NCI-H748 (cell line): ENCODE data around the gene NCF4.
A peak's percentile ranks its signal among the peaks of the same experiment; 100 is the strongest.

Experiments used
- DNase-seq: peaks from one replicate; lab custom pipeline; 2025; ENCODE audit not compliant: unreplicated experiment; lab: John Stamatoyannopoulos, UW

Gene NCF4

DNA sequence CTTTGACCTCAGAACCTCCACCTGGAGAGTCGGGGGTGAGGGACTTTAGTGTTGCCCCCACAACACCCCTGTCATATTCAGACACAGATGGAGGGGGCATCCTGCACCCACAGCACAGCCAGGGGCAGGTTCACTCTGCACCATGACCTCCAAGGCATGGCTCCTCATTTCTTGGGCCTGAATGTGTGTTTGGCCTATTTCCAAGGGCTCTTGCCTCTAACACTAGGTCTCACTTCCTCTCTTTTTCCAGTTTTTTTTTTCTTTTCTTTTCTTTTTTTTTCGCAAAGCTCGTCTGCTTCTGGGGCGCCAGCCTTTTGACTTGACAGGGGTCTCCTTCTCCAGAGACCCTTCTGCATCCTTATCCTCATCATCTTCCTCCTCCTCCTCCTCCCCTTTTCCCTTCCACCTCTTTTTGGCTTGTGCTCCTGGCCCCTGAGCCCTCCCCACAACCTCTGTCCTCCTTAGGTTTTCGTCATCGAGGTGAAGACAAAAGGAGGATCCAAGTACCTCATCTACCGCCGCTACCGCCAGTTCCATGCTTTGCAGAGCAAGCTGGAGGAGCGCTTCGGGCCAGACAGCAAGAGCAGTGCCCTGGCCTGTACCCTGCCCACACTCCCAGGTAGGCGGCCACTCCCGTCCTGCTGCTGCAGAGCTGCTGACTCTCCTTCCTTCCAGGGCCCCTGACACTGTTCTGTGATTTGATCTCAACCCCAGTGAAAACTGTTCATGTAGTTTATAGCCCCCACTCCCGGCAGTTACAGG, 3.8 kb downstream of the NCF4 start:
- no peak for DNase-seq

GRCh38 chr22:36865346-36865745, 4.5 kb downstream of the NCF4 start:
- no peak for DNase-seq

- DNase-seq, result no peak
Measured at GRCh38 chr22:36867695-36868094, 6.9 kb downstream of the NCF4 start.

DNA sequence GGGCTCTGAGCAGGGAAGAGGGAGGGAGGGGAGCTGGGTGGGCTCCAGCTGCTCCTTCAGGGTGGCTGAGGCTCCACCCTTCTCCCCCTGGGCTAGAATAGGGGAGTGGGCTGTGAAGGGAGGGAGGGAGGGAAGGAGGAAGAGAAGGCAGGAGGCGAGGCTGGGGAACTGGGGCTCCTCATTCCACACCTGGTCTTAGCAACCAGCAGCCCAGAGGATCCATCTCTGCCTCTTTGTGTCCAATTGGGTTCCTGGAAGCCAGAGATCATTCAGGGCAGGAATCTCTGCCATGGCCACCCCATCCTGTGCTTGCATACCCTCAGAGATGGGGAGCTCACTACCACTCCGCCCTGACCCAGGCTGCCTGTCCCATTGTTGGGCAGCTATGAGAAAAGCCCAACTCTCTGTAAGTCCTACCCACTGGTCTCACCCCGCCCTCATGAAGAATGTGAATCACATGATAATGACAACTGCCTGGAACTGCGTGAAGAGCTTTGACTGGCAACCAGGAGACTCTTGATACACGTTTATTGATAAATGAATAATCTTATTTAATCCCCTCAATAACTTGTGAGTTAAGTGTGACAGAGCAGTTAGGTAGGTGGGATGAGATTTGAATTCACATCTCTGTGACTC, 7.9 kb downstream of the NCF4 start:
- no peak for DNase-seq

DNA sequence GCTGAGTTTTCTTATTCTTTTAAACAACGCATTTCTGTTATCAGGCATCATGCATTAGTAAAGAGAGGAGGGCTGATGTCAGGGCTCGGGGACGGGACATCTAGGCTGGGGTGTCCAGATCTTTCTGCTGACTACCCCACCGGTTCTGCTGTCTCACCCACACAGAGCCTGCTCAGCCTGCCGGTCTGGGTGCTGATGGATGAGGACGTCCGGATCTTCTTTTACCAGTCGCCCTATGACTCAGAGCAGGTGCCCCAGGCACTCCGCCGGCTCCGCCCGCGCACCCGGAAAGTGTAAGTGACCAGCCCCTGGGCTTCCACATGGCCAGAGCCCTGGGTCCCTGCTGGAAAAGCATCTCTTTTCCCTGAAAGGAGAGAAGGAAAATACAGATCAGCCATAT, 9.4 kb downstream of the NCF4 start:
- no peak for DNase-seq

DNA sequence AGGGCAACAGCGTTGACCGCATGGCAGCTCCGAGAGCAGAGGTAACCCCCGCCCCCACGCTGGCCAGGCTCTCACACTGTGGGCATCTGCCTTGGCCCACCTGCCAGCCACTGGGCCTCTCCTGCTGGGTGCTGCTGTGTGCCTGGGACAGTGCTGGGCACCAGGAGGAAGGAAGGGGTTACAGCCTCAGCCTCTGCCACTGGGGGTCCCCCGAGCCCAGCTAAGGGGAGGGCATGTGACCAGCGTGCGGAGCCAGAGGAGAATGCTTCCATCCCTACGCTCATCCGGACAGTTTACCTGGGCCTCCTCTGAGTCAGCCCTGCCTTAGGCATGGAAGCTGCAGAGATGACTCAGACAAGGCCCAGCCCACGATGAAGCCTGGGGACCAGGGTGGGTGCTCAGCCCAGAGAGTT, 10.9 kb downstream of the NCF4 start:
- DNase-seq, result no peak

DNA sequence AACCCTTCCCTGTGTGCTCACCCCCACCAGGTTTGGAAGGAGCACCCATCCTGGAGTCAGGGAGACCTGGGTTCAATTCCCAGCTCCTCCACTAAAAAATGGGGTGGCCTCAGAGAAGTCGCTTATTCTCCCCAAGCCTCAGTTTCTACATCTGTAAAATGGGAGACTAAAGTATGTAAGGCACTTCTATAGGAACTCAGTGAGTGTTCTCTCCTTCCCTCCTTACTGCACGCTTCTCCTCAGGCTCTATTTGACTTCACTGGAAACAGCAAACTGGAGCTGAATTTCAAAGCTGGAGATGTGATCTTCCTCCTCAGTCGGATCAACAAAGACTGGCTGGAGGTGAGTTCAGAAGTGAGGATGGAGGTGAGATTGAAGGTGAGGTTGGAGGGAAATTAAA, 11.3 kb downstream of the NCF4 start:
- DNase-seq, result no peak

DNA sequence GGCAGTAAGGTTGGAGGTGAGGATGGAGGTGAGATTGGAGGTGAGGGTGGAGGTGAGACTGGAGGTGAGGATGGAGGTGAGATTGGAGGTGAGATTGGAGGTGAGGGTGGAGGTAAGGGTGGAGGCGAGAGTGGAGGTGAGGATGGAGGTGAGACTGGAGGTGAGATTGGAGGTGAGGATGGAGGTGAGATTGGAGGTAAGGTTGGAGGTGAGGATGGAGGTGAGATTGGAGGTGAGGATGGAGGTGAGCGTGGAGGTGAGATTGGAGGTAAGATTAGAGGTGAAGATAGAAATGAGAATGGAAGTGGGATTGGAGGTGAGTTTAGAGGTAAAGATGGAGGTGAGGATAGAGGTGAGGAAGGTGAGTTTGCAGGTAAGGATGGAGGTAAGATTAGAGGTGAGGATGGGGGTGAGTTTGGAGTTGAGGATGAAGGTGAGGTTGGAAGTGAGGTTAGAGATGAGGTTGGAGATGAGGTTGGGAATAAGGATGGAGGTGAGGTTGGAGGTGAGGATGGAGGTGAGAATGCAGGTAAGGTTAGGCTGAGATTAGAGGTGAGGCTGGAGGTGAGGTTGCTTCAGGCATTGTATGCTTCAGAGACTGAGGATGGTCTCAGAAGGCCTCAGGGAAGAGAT, 12.2 kb downstream of the NCF4 start:
- DNase-seq, result no peak

- DNase-seq, result peak; percentile 2
Measured at GRCh38 chr22:36873614-36874308, 13.0 kb downstream of the NCF4 start.

- no peak for DNase-seq
Measured at GRCh38 chr22:36874309-36874696, 13.5 kb downstream of the NCF4 start.

DNA sequence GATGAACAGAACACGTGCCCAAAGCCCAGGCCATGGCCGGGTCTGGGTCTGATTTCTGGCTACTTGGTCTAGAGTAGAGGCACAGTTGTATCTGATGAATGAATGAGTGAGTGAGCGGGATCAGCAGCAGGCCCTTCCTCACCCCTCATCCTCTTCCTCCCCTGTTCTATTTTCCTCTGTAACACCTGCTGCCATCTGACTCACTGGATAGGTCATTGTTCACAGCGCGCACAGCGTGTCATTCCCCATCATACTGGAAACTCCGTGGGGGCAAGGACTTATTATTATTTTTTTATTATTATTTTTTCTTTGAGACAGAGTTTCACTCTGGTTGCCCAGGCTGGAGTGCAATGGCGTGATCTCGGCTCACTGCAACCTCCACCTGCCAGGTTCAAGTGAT, 13.9 kb downstream of the NCF4 start:
- DNase-seq, result no peak

- no peak for DNase-seq
Measured at GRCh38 chr22:36875741-36876140, 14.9 kb downstream of the NCF4 start.

- no peak for DNase-seq
Measured at GRCh38 chr22:36879775-36880174, 19.0 kb downstream of the NCF4 start.

GRCh38 chr22:36881504-36882245, 20.9 kb downstream of the NCF4 start:
- DNase-seq, result no peak

DNA sequence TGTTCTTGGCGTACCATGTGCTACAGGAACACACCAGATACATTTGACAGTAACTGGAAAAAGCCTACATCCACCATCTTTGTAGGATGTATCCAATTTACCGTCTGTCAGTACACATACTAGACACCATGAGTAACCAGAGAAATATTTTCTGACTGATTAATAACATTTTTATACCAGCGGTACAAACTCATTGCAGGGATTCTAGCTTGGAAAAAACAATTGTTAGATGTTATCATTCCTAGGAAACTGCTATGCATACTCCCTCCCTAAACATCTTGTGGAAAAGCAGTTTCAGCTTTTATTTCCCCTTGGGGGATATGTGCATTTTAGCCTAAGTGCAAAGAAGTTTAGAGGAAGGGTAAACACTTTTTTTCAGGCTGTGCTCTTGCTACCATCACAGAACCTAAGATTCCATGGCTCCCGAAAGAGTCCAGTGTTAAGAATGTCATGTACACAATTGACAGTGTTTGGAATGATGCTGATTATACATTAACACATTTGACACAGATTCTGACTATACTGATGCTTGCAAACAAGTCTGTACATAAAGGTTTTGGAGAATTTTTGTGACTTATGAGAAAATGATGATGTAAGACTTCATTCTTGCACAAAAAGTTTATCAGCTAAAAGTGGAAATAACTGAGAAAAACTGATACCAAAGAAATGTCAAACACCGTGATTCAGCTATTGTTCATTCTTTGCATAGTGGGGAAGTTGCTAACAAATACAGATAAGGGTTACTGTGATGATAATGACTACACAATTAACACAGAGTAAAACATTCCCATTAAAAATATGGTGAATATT, 23.7 kb downstream of the NCF4 start:
- no peak for DNase-seq

DNA sequence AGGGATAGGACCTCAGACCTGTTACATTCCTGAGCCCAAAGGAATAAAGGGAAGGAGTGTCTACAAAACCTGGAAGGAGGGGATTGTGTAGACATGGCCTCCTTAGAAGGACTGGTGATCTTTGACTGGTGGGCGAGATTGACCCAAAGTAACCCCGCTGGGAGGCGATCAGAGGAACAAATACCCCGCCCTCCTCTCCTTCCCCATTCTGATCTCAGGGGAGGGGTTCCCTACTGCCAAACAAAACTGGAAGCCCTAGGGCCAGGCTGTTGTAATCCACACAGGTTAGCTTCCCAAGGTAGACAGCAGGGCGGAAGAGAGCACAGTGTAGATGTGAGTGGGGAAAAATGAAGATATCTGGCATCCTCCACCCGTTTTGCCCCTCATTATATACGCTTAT, 24.7 kb downstream of the NCF4 start:
- no peak for DNase-seq

GRCh38 chr22:36886016-36886415, 25.2 kb downstream of the NCF4 start:
- DNase-seq, result no peak

DNA sequence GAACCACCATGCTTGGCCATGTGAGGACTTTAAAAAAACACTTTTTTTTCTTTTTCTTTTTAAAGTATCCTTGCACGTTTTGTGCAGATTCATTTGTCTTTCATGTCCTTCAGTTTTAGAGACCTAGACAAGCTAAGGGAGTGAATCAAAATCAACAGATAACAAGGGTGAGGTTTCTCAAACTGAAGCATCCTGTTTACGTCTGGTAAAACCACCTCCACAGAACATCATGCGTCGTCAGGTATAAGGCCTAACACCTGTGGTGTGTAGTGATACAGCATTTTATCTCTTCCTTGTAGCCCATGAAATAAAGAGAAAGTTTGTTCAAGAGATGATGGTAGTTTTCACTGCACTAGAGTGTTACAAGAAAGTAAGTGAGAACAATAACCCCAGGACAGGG, 26.4 kb downstream of the NCF4 start:
- no peak for DNase-seq

DNA sequence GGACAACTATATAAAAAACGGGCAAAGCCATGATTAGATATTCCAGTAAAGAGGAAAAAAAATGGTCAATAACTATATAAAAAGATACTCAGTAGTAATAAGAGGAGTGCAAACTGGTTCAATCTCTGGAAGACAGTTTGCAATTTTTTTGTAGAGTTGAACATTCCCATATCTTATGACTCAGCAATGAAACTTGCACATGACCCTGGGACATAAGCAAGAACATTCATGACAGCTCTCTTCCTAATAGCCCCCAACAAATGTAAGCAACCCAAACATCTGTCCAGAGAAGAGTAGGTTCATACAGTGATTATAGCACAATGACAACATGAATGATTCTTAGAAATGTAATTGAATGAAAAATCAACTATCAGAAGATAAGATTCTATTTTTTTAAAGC, 30.8 kb downstream of the NCF4 start:
- DNase-seq, result no peak

- no peak for DNase-seq
Measured at GRCh38 chr22:36892292-36892691, 31.5 kb downstream of the NCF4 start.
